H1 (cell line): ENCODE data around the gene TYRO3. TPM values are rescaled to one million over a fixed set of nuclear protein-coding genes. Genes with fewer than 3 reads are reported as not detected.

Experiments used
- CTCF ChIA-PET: fragments of 300-600 bp; sonication (Branson Sonifier 250); formaldehyde crosslinking; loops from one replicate; lab custom pipeline; 2021; ENCODE audit not compliant: partially characterized antibody; lab: Charles Lee
- POLR2A ChIA-PET: fragments of 300-600 bp; sonication (Branson Sonifier 250); formaldehyde crosslinking; loops from one replicate; lab custom pipeline; 2021; ENCODE audit warnings: inconsistent platforms; ENCODE audit not compliant: partially characterized antibody; lab: Charles Lee
- DNase-seq, 2 experiments: peaks; one replicate each; pipeline versions ENCODE4 v3.0.0 to v3.0.0-alpha.2; 2010 to 2022; ENCODE audit warnings: low spot score in 2 of 2, low read depth in 1 of 2, mixed read lengths in 1 of 2
- FAIRE-seq: peaks from 2 replicates; lab custom pipeline; 2011; peaks lifted over from hg19 to GRCh38; lab: Jason Lieb, UNC
- H2AFZ ChIP-seq: 2 replicates; pipeline ENCODE4 v1.8.1; 2012; ENCODE audit warnings: low read length, inconsistent platforms
- H2AK5ac ChIP-seq: 2 replicates; pipeline ENCODE4 v1.6.1; 2013; ENCODE audit warnings: low read depth, low read length
- H2BK120ac ChIP-seq: replicated peaks from 2 replicates; pipeline ENCODE3; 2013; ENCODE audit warnings: low read depth, low read length, inconsistent platforms
- H2BK12ac ChIP-seq: 2 replicates; pipeline ENCODE4 v1.6.1; 2013; ENCODE audit warnings: low read depth, low read length
- H2BK15ac ChIP-seq: 2 replicates; pipeline ENCODE4 v1.6.1; 2013; ENCODE audit warnings: low read length
- H2BK20ac ChIP-seq: 2 replicates; pipeline ENCODE4 v1.6.1; 2013; ENCODE audit warnings: low read length
- H2BK5ac ChIP-seq: 2 replicates; pipeline ENCODE4 v1.6.1; 2013; ENCODE audit warnings: low read depth, low read length
- H3K14ac ChIP-seq: 2 replicates; pipeline ENCODE4 v1.6.1; 2013; ENCODE audit warnings: inconsistent platforms; ENCODE audit not compliant: insufficient read length
- H3K18ac ChIP-seq: 2 replicates; pipeline ENCODE4 v1.6.1; 2013; ENCODE audit warnings: low read length; ENCODE audit errors: extremely low read depth
- H3K23ac ChIP-seq: 2 replicates; pipeline ENCODE4 v1.6.1; 2013; ENCODE audit warnings: inconsistent platforms; ENCODE audit not compliant: insufficient read length
- H3K23me2 ChIP-seq: 2 replicates; pipeline ENCODE4 v1.6.1; 2013; ENCODE audit warnings: low read depth, low read length
- H3K27ac ChIP-seq: 2 replicates; pipeline ENCODE4 v1.6.1; 2011; ENCODE audit warnings: low read depth, low read length, inconsistent platforms
- H3K27me3 ChIP-seq, 4 experiments: replicated peaks in 1 of 4; 1 replicate in 1 of 4; 2 replicates in 3 of 4; pipeline versions ENCODE4 v1.6.1 to v1.8.1; 2011 to 2013; ENCODE audit warnings: low read length in 3 of 4, mild to moderate bottlenecking in 3 of 4, inconsistent platforms in 2 of 4, mixed read lengths in 2 of 4, moderate library complexity in 1 of 4; ENCODE audit not compliant: control insufficient read depth in 3 of 4, insufficient read depth in 3 of 4; ENCODE audit errors: extremely low read depth in 1 of 4
- H3K36me3 ChIP-seq, 4 experiments: 2 replicates each; pipeline versions ENCODE4 v1.6.1 to v1.8.1; 2011 to 2013; ENCODE audit warnings: mild to moderate bottlenecking in 4 of 4, low read length in 3 of 4, moderate library complexity in 2 of 4, control low read depth in 1 of 4, inconsistent platforms in 1 of 4; ENCODE audit not compliant: insufficient read depth in 4 of 4, control insufficient read depth in 2 of 4
- H3K4ac ChIP-seq: replicated peaks from 2 replicates; pipeline ENCODE3; 2013; ENCODE audit warnings: low read length, low read depth, mixed read lengths, inconsistent platforms; ENCODE audit not compliant: insufficient read length
- H3K4me1 ChIP-seq, 4 experiments: replicated peaks in 1 of 4; 1 replicate in 1 of 4; 2 replicates in 3 of 4; pipeline versions ENCODE4 v1.6.1 to v1.8.1; 2011 to 2013; ENCODE audit warnings: low read length in 3 of 4, inconsistent platforms in 2 of 4, mixed read lengths in 1 of 4; ENCODE audit not compliant: insufficient read depth in 4 of 4, control insufficient read depth in 3 of 4
- H3K4me2 ChIP-seq, 2 experiments: 2 replicates each; pipeline versions ENCODE4 v1.6.1 to v1.8.1; 2011 to 2013; ENCODE audit warnings: low read depth in 2 of 2, low read length in 2 of 2, control low read depth in 1 of 2, inconsistent platforms in 1 of 2, mild to moderate bottlenecking in 1 of 2; ENCODE audit not compliant: insufficient read depth in 1 of 2
- H3K4me3 ChIP-seq, 4 experiments: fragments of 200-600, 300-600 bp in 1 of 4; sonication (generic), shearing (Covaris generic), sonication (Bioruptor Twin) in 1 of 4; 2 replicates each; pipeline versions ENCODE4 v1.5.1 to v1.8.1; 2011 to 2016; ENCODE audit warnings: low read length in 4 of 4, low read depth in 3 of 4, control low read depth in 2 of 4, inconsistent platforms in 2 of 4, mild to moderate bottlenecking in 2 of 4, mixed read lengths in 1 of 4, moderate library complexity in 1 of 4; ENCODE audit not compliant: insufficient read depth in 2 of 4; ENCODE audit errors: extremely low read depth in 1 of 4
- H3K56ac ChIP-seq: replicated peaks from 2 replicates; pipeline ENCODE3; 2013; ENCODE audit warnings: low read depth, mild to moderate bottlenecking, mixed read lengths, low read length, inconsistent platforms; ENCODE audit not compliant: insufficient read length
- H3K79me1 ChIP-seq: 2 replicates; pipeline ENCODE4 v1.6.1; 2013; ENCODE audit warnings: low read depth, low read length, control low read depth
- H3K79me2 ChIP-seq, 2 experiments: 2 replicates each; pipeline versions ENCODE4 v1.6.1 to v1.8.1; 2012 to 2013; ENCODE audit warnings: low read length in 2 of 2, mild to moderate bottlenecking in 2 of 2, inconsistent platforms in 1 of 2; ENCODE audit not compliant: insufficient read depth in 2 of 2, control insufficient read depth in 1 of 2
- H3K9ac ChIP-seq, 4 experiments: replicated peaks in 1 of 4; 1 replicate in 1 of 4; 2 replicates in 3 of 4; pipeline versions ENCODE4 v1.6.1 to v1.8.1; 2011 to 2013; ENCODE audit warnings: low read depth in 3 of 4, low read length in 3 of 4, control low read depth in 2 of 4, mild to moderate bottlenecking in 2 of 4, moderate library complexity in 2 of 4, inconsistent platforms in 1 of 4; ENCODE audit errors: extremely low read depth in 1 of 4
- H3K9me3 ChIP-seq, 2 experiments: 2 replicates each; pipeline versions ENCODE4 v1.6.1 to v1.8.1; 2012 to 2013; ENCODE audit warnings: mild to moderate bottlenecking in 2 of 2, moderate library complexity in 2 of 2, control low read depth in 1 of 2, inconsistent platforms in 1 of 2, low read depth in 1 of 2, low read length in 1 of 2, mixed read lengths in 1 of 2; ENCODE audit not compliant: insufficient read depth in 2 of 2
- H4K20me1 ChIP-seq, 2 experiments: replicated peaks in 1 of 2; 2 replicates each; pipeline versions ENCODE3 to v1.8.1; 2011 to 2013; ENCODE audit warnings: inconsistent platforms in 2 of 2, low read length in 2 of 2, mild to moderate bottlenecking in 1 of 2; ENCODE audit not compliant: insufficient read depth in 2 of 2, control insufficient read depth in 1 of 2
- H4K5ac ChIP-seq: 2 replicates; pipeline ENCODE4 v1.6.1; 2013; ENCODE audit warnings: low read length, low read depth, mixed read lengths, inconsistent platforms; ENCODE audit not compliant: insufficient read length
- H4K8ac ChIP-seq: 2 replicates; pipeline ENCODE4 v1.8.0; 2013; ENCODE audit warnings: mild to moderate bottlenecking, moderate library complexity, low read length, inconsistent platforms; ENCODE audit not compliant: insufficient read depth; ENCODE audit errors: extremely low read depth
- H4K91ac ChIP-seq: replicated peaks from 2 replicates; pipeline ENCODE3; 2013; ENCODE audit warnings: low read length, mixed read lengths, inconsistent platforms; ENCODE audit not compliant: insufficient read length
- BACH1 ChIP-seq: IDR thresholded peaks from 2 replicates; pipeline ENCODE4 v1.6.1; 2012; ENCODE audit warnings: low read length, improper control_type of control experiment
- CBX8 ChIP-seq: fragments of 300-800, 300-1000 bp; sonication (generic); IDR thresholded peaks from 2 replicates; pipeline ENCODE4 v1.7.1; 2016; ENCODE audit warnings: low read depth, low read length, borderline replicate concordance
- KDM1A ChIP-seq: fragments of 200-600, 300-600 bp; sonication (generic); IDR thresholded peaks from 2 replicates; pipeline ENCODE4 v1.7.1; 2016; ENCODE audit warnings: mild to moderate bottlenecking, low read length, borderline replicate concordance
- KDM4A ChIP-seq: IDR thresholded peaks from one replicate; pipeline ENCODE4 v1.7.1; 2012; ENCODE audit warnings: low read depth, mild to moderate bottlenecking, moderate library complexity, low read length, inconsistent platforms; ENCODE audit not compliant: severe bottlenecking
- NANOG ChIP-seq: IDR thresholded peaks from 2 replicates; pipeline ENCODE4 v1.6.1; 2011; ENCODE audit warnings: low read length, low read depth, mild to moderate bottlenecking, inconsistent platforms; ENCODE audit not compliant: insufficient read depth, poor library complexity, severe bottlenecking
- RXRA ChIP-seq: IDR thresholded peaks from 2 replicates; pipeline ENCODE4 v1.6.1; 2011; ENCODE audit warnings: low read depth, mild to moderate bottlenecking, low read length, moderate library complexity; ENCODE audit not compliant: insufficient read depth
- SAP30 ChIP-seq: fragments of 300-600 bp; sonication (generic); IDR thresholded peaks from 2 replicates; pipeline ENCODE4 v1.7.1; 2012; ENCODE audit warnings: low read length, moderate library complexity, mild to moderate bottlenecking, inconsistent platforms; ENCODE audit not compliant: insufficient read depth, insufficient replicate concordance
- SIN3A ChIP-seq, 2 experiments: IDR thresholded peaks in 1 of 2; conservative IDR thresholded peaks in 1 of 2; 2 replicates each; pipeline ENCODE4 v1.6.1; 2011 to 2012; ENCODE audit warnings: low read length in 2 of 2, improper control_type of control experiment in 1 of 2, low read depth in 1 of 2, mild to moderate bottlenecking in 1 of 2
- SP1 ChIP-seq: IDR thresholded peaks from 2 replicates; pipeline ENCODE4 v1.6.1; 2011; ENCODE audit warnings: low read depth, low read length
- SP2 ChIP-seq: IDR thresholded peaks from 2 replicates; pipeline ENCODE4 v1.6.1; 2012; ENCODE audit warnings: mild to moderate bottlenecking, low read length, inconsistent platforms
- TAF1 ChIP-seq: IDR thresholded peaks from 2 replicates; pipeline ENCODE4 v1.6.1; 2011; ENCODE audit warnings: mild to moderate bottlenecking, low read depth, low read length
- WGBS, 2 experiments: shearing (Covaris generic) in 1 of 2; methylation state at CpG; one replicate each; pipeline versions ENCODE4 v1.1.6 to v1.1.7; 2013 to 2015; ENCODE audit warnings: low lambda C conversion rate in 2 of 2, mixed read lengths in 2 of 2, inconsistent platforms in 1 of 2, low coverage in 1 of 2, missing lambda C conversion rate in 1 of 2; ENCODE audit not compliant: insufficient replicate concordance in 2 of 2, insufficient coverage in 1 of 2, insufficient read length in 1 of 2; ENCODE audit errors: extremely low coverage in 1 of 2, missing lambda C conversion rate in 1 of 2; 5-methylcytosine and 5-hydroxymethylcytosine counted together
- polyA plus RNA-seq, 7 experiments: library from polyadenylated mRNA; depleted of rRNA in 3 of 7; stranded (reverse) in 5 of 7; unstranded in 2 of 7; fragments of >200 nt in 5 of 7; fragments of 200-250 nt in 2 of 7; gene quantifications; 1 replicate in 5 of 7; 2 replicates in 1 of 7; 4 replicates in 1 of 7; pipeline versions ENCODE4 v1.2.1 to v1.2.3, GENCODE V29; 2011 to 2013; ENCODE audit warnings: missing spikeins in 2 of 7, mixed read lengths in 2 of 7
- total RNA-seq: library from RNA; stranded (reverse); fragmentation: NEBNext Ultra II Directional; extraction: Animal tissue kit (Norgen Biotek cat#: 25700); gene quantifications from 2 replicates; pipeline ENCODE4 v1.2.1, GENCODE V29; 2021

TYRO3 gene
- total and polyA plus RNA-seq, 2 of the 8 experiments (the other 6 are each of a cell fraction or from before 2014, with no cell fraction given) = 82.7 to 98.8 TPM

- Histone ChIP-seq H3K4me3 (peak within 1 kb of the TSS; percentile 33 to 65 (median 58); a peak in 7 of 8 replicates), H3K79me1 (no peaks in the 10 kb centered on the region), H2BK15ac (no peak within 1 kb of the TSS), H3K79me2 (no peaks in the 10 kb centered on the region), H3K56ac (no peak within 1 kb of the TSS), H3K4ac (no peak within 1 kb of the TSS), H3K27ac (no peak within 1 kb of the TSS), H3K9ac (no peak within 1 kb of the TSS; a peak in 2 of 7 replicates), H4K8ac (no peak within 1 kb of the TSS), H2BK120ac (no peak within 1 kb of the TSS), H3K14ac (no peak within 1 kb of the TSS), H2BK12ac (0 out of 2 replicates have a peak within 1 kb of the TSS, but pooled peaks have one; percentile 80), H3K4me2 (peak within 1 kb of the TSS; percentile 90 to 96), H3K4me1 (peaks cover 0 to 26% (median 13%) of the 10 kb centered on the region in 4 experiments; a peak in 5 of 7 replicates), H3K9me3 (no peaks in the 10 kb centered on the region; a peak in 1 of 4 replicates), H4K91ac (no peak within 1 kb of the TSS), H3K23me2 (peaks cover 15% of the 10 kb centered on the region), H3K18ac (no peak within 1 kb of the TSS), H2BK5ac (no peak within 1 kb of the TSS), H2AFZ (no peak within 1 kb of the TSS), H3K27me3 (peaks cover 32 to 58% (median 52%) of the 10 kb centered on the region in 4 experiments), H3K36me3 (peaks cover 0 to 12% (median 5%) of the 10 kb centered on the region in 4 experiments; a peak in 4 of 8 replicates), H2AK5ac (no peak within 1 kb of the TSS; the same call in 1 of the 2 replicates), H4K5ac (no peak within 1 kb of the TSS), H2BK20ac (no peak within 1 kb of the TSS), H3K23ac (no peak within 1 kb of the TSS), H4K20me1 (peaks cover 0 to 12% of the 10 kb centered on the region in 2 experiments)
- ChIA-PET CTCF (interaction anchor here (0.7 to 2.4 kb wide), 5 partner anchors 9 to 48 kb away, joined by 3 to 5 read pairs (median 3); no protein-coding TSS in a partner anchor), POLR2A (interaction anchor here (1.1 to 3.7 kb wide), 8 partner anchors 9 to 48 kb away, joined by 3 to 19 read pairs (median 8); partner anchors contain the start of gene ITPKA)
- no peak for FAIRE-seq
- DNase-seq = peak in 1 of 2 experiments; percentile 81
- WGBS, 2 experiments = 19% methylated on average over 29 of the region's 33 CpGs; no CpG with 5 or more reads in 1 of the 2 experiments
- TF ChIP-seq BACH1 (no peak), CBX8 (no peak), SP1 (no peak), KDM1A (no peak), SAP30 (peak; percentile 89), NANOG (no peak), RXRA (no peak), TAF1 (no peak), SIN3A (conservative IDR thresholded peaks at IDR 0.05 in 1 of 2, IDR thresholded peaks at IDR 0.05 in 1 of 2; ENCODE audit: low read depth in 1 of 2, low read length in 2 of 2) (peak in 1 of 2 experiments; percentile 47; a peak in 1 of 4 replicates), SP2 (no peak), KDM4A (peak; percentile 30)
Measured at GRCh38 chr15:41513506-41514227, 45.3 kb upstream of the TYRO3 start, which contains the start of gene LTK. Gene LTK (minus strand): TSS chr15:41513827. CDS start chr15:41513709, 118 bp downstream.
